IPS-20b (cell line): ENCODE measurements around the gene RNU6-9.

Experiments
- H3K27ac ChIP-seq: one replicate; pipeline ENCODE4 v1.5.1; 2013; ENCODE audit warnings: low read length
- H3K27me3 ChIP-seq: 2 replicates; pipeline ENCODE4 v1.6.1; 2013; ENCODE audit warnings: mild to moderate bottlenecking, low read length, inconsistent platforms; ENCODE audit not compliant: insufficient read depth
- H3K36me3 ChIP-seq: 2 replicates; pipeline ENCODE4 v1.6.1; 2013; ENCODE audit warnings: low read depth, mild to moderate bottlenecking, inconsistent platforms, low read length, moderate library complexity; ENCODE audit not compliant: insufficient read depth
- H3K4me1 ChIP-seq: 2 replicates; pipeline ENCODE4 v1.6.1; 2013; ENCODE audit warnings: mild to moderate bottlenecking, control low read depth, inconsistent platforms, low read length, moderate library complexity; ENCODE audit not compliant: insufficient read depth
- H3K4me3 ChIP-seq: 2 replicates; pipeline ENCODE4 v1.5.1; 2013; ENCODE audit warnings: mild to moderate bottlenecking, low read length, inconsistent platforms
- H3K9ac ChIP-seq: 2 replicates; pipeline ENCODE4 v1.6.1; 2013; ENCODE audit warnings: low read depth, mild to moderate bottlenecking, inconsistent platforms, low read length, moderate library complexity
- H3K9me3 ChIP-seq: 2 replicates; pipeline ENCODE4 v1.6.1; 2013; ENCODE audit warnings: mild to moderate bottlenecking, low read depth, low read length, inconsistent platforms; ENCODE audit not compliant: insufficient read depth

The RNU6-9 gene

DNA sequence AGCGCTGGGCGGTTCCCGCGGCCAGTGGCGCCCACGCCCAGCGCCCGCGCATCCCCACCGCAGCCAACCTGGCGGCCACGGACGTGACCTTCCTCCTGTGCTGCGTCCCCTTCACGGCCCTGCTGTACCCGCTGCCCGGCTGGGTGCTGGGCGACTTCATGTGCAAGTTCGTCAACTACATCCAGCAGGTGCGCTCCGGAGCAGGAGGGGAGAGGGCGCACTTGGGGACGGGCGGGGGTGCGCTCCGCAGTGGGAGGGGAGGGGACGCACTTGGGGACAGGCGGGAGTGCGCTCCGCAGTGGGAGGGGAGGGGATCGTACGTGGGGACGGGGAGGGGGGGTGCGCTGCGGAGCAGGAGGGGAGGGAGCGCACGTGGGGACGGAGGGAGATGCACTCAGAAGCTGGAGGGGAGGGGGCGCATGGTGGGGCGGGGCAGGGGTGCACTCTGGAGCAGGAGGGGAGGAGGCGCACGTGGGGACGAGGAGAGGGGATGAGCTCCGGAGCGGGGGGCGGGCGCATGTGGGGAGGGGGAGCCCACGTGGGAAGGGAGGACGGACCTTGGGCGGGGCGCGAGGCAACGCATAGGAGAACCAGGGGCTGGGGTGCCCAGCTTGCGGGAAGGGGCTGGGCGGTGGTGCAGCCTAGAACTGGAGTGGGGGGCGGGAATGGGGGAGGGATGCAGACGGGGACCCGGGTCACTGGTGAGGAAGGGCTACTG, 25.4 kb downstream of the RNU6-9 start:
- Histone ChIP-seq H3K9me3 (no peaks in the 10 kb centered on the region), H3K9ac (no peak overlapping the region), H3K27me3 (peaks cover 79% of the 10 kb centered on the region), H3K4me1 (no peaks in the 10 kb centered on the region), H3K27ac (no peak overlapping the region), H3K4me3 (peak overlapping the region; percentile 69; the same call in 1 of the 2 replicates), H3K36me3 (no peaks in the 10 kb centered on the region)

DNA sequence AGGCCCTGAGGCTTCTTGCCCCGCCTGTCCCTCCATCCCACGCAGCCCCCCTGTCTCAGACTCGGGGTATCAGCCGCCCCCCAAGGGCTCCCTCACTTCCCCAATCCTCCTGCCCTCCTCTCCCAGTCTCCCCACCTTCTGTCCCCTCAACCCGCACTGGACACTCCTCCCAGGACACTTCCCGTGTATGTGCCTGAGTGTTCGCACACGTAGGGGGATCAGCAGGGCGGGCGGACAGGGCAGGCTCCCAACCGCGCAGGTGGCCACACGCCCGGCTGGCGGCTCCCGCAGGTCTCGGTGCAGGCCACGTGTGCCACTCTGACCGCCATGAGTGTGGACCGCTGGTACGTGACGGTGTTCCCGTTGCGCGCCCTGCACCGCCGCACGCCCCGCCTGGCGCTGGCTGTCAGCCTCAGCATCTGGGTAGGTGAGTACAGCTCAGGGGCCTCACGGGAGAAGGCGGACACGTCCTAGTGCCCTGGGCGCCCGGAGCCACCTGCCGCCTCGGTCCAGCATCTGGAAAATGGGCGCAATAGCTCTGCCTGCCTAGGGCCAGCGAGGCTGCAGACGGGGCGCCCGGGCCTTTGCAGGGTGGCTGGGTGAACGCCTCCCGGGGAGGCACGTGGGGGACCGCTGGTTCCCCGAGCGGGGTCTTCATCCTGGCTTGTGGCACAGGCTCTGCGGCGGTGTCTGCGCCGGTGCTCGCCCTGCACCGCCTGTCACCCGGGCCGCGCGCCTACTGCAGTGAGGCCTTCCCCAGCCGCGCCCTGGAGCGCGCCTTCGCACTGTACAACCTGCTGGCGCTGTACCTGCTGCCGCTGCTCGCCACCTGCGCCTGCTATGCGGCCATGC, 26.1 kb downstream of the RNU6-9 start:
- Histone ChIP-seq H3K27ac (no peak overlapping the region), H3K9ac (no peak overlapping the region), H3K9me3 (no peaks in the 10 kb centered on the region), H3K27me3 (peaks cover 85% of the 10 kb centered on the region), H3K4me3 (no peak overlapping the region; the same call in 1 of the 2 replicates), H3K36me3 (no peaks in the 10 kb centered on the region), H3K4me1 (no peaks in the 10 kb centered on the region)

DNA sequence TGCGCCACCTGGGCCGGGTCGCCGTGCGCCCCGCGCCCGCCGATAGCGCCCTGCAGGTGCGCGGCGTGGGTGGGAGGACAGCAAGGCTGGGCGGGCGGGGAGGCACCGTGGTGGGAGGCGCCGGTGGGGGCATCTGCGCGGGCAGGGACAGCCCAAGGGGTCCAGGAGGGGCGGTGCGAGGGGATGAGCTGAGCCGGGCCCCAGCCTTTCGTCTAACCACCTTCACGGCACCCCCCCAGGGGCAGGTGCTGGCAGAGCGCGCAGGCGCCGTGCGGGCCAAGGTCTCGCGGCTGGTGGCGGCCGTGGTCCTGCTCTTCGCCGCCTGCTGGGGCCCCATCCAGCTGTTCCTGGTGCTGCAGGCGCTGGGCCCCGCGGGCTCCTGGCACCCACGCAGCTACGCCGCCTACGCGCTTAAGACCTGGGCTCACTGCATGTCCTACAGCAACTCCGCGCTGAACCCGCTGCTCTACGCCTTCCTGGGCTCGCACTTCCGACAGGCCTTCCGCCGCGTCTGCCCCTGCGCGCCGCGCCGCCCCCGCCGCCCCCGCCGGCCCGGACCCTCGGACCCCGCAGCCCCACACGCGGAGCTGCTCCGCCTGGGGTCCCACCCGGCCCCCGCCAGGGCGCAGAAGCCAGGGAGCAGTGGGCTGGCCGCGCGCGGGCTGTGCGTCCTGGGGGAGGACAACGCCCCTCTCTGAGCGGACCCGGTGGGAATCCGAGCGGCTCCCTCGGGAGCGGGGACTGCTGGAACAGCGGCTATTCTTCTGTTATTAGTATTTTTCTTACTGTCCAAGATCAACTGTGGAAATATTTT, 27.0 kb downstream of the RNU6-9 start:
- no peak overlapping the region for H3K9ac ChIP-seq
- no peaks in the 10 kb centered on the region for H3K36me3 ChIP-seq
- H3K4me3 ChIP-seq: no peak overlapping the region; the same call in 1 of the 2 replicates
- H3K27me3 ChIP-seq: peaks cover 83% of the 10 kb centered on the region
- H3K27ac ChIP-seq: no peak overlapping the region
- no peaks in the 10 kb centered on the region for H3K9me3 ChIP-seq
- no peaks in the 10 kb centered on the region for H3K4me1 ChIP-seq

DNA sequence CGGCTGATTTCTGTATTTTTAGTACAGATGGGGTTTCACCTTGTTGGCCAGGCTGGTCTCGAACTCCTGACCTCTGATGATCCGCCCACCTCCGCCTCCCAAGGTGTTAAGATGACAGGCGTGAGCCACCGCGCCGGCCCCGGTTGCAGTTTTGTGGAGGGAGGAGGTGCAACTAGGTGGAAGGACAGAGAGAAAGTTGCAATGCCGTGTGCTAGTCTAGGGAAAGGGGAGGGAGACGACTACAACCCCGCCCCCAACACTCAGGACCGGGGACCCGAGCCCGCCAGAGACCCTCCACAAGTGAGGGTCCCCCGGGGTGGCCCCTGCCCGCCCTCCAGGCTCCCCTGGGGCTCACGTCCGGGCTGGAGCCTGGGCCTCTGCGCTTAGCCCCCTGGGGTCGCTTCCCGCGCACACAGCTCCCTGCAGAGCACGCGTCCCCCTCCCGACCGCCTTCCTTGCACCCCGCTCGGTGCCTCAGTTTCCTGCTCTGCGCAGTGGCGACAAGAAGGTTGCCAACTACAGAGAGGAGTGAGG, 31.3 kb downstream of the RNU6-9 start:
- Histone ChIP-seq H3K9me3 (no peaks in the 10 kb centered on the region), H3K9ac (peak overlapping the region; percentile 58; the same call in 1 of the 2 replicates), H3K4me1 (no peaks in the 10 kb centered on the region), H3K4me3 (peak overlapping the region; percentile 82), H3K36me3 (no peaks in the 10 kb centered on the region), H3K27me3 (peaks cover 43% of the 10 kb centered on the region), H3K27ac (no peak overlapping the region)

DNA sequence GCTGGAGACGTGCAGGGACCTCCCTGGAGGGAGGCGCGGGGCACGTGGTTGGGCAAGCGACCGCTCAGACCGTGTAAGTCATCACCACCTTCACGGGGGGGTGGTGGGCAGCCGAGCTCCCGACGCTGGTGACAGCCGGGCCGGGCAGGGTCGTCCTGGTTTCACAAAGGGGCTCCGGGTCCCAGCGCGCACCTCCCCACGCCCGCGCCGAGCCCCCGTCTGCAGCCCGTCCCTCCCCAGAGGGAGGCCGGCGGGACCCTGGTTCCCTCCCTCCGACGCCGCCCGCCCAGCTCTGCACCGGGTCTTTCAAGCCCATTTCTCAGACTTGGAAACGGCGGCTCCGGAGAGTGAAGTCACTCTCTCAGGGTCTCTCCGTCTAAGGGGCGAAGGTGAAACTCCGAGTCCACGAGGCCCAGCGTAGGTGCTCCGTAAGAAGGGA, 31.8 kb downstream of the RNU6-9 start:
- H3K27ac ChIP-seq: no peak overlapping the region
- peaks cover 39% of the 10 kb centered on the region for H3K27me3 ChIP-seq
- H3K36me3 ChIP-seq: peaks cover 4% of the 10 kb centered on the region; the same call in 1 of the 2 replicates
- no peaks in the 10 kb centered on the region for H3K9me3 ChIP-seq
- H3K9ac ChIP-seq: peak overlapping the region; percentile 58; the same call in 1 of the 2 replicates
- H3K4me1 ChIP-seq: no peaks in the 10 kb centered on the region
- peak overlapping the region; percentile 82 for H3K4me3 ChIP-seq

DNA sequence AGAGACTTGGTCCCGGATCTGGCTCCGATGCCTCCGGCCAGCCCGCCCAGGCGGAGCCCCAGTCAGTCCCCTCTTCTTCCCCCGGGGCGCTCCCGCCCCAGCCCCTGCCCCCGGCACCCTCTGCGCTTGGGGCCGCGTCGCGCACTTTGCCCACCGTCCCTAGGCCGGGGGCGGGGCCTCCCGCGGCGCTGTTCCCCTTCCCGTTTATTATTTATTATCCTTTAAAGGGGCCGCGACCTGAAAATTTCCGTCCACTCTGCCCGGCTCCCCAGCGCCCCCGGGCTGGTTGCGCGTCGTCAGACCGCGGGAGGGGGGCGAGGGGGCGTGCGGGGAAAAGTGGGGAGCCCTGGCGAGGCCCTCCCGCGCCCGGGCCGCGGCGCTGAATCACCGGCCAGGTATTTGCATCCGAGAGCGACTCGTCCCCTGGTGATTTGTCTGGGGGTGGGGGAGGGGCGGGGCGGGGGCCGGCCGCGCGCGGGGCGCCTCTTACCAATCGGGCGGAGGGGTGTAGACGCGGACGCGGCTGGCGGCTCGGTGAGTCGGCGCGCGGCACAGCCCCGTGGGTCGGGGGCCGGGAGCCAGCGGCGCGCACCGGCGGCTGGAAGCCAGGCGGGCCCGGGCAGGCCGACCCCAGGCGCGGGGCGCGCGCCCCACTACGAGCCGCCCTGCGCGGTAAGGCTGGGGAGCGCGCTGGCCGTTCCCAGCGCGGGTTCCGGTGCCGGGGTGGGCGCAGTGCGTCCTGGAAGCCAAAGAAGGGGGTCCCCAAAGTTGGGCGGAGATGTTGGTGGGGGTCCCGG, 32.4 kb downstream of the RNU6-9 start, which contains the start of gene ARID3A:
Gene ARID3A (plus strand): TSS at position 510 of the 797 bp plus-strand sequence. CDS start 3,494 bp downstream, outside the sequence.
- Histone ChIP-seq H3K27ac (peak within 1 kb of the TSS; percentile 81), H3K4me3 (peak within 1 kb of the TSS; percentile 82), H3K27me3 (peaks cover 32% of the 10 kb centered on the region), H3K9ac (peak within 1 kb of the TSS; percentile 79; the same call in 1 of the 2 replicates), H3K9me3 (no peaks in the 10 kb centered on the region), H3K4me1 (no peaks in the 10 kb centered on the region), H3K36me3 (peaks cover 6% of the 10 kb centered on the region; the same call in 1 of the 2 replicates)

DNA sequence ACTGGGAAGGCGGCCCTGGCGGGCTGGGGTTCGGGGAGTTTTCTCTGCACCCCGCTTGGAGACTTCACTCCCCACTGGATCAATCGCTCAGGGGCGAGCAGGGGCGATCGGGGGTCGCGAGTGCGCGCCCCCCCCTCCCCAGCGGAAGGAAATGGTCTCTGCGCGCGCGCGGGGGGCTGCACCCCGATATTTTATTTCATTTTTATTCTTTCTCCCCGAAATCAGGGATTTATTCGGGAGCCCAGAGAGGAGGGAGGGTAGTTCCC, 33.0 kb downstream of the RNU6-9 start:
- peaks cover 27% of the 10 kb centered on the region for H3K27me3 ChIP-seq

DNA sequence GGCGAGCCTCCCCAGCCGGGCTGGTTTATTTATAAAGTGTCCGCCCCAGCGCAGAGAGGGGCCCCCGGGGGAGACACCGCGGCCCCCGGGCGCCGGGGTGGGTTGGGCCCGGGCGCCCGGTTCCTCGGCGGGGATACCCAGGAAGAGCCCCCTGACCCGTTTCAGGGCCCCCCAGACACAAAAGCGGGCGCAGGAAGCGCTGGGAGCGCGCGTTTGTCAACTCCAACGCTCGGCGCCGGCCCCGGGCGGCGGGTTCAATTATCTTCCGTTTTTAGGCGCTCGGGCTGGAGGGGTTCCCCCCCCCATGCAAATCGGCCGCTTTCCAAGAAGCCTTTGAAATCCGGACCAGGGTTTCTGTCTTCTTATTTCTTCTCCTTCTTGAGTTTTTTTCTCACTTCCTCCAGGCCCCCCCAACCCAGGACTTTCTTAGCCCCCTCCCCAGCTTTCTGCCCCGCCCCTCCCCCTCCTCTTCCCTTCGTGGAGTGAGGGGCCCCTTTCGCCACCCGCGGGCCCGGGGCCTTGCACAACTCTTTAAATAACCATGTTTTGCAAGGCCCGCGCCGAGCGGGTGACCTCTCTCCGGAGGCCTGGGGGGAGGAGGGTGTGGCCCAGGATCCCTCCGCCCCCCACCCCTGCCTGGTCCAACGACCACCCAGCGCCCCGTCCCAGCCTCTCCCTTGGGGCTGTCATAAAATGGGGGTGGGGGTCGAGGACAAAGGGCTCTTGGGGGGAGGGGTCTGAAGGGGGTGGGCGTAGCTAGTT, 33.5 kb downstream of the RNU6-9 start:
- H3K27me3 ChIP-seq: peaks cover 24% of the 10 kb centered on the region; the same call in 1 of the 2 replicates
- H3K9ac ChIP-seq: peak overlapping the region; percentile 79; the same call in 1 of the 2 replicates
- no peaks in the 10 kb centered on the region for H3K4me1 ChIP-seq
- H3K4me3 ChIP-seq: peak overlapping the region; percentile 82; the same call in 1 of the 2 replicates
- H3K36me3 ChIP-seq: peaks cover 10% of the 10 kb centered on the region; the same call in 1 of the 2 replicates
- peak overlapping the region; percentile 81 for H3K27ac ChIP-seq
- H3K9me3 ChIP-seq: no peaks in the 10 kb centered on the region

More for the DNA sequence above, 33.0 kb downstream of the RNU6-9 start:
- H3K4me3 ChIP-seq: peak overlapping the region; percentile 82
- peaks cover 10% of the 10 kb centered on the region; the same call in 1 of the 2 replicates for H3K36me3 ChIP-seq
- no peaks in the 10 kb centered on the region for H3K9me3 ChIP-seq
- peak overlapping the region; percentile 81 for H3K27ac ChIP-seq
- H3K4me1 ChIP-seq: no peaks in the 10 kb centered on the region
- H3K9ac ChIP-seq: peak overlapping the region; percentile 79; the same call in 1 of the 2 replicates

DNA sequence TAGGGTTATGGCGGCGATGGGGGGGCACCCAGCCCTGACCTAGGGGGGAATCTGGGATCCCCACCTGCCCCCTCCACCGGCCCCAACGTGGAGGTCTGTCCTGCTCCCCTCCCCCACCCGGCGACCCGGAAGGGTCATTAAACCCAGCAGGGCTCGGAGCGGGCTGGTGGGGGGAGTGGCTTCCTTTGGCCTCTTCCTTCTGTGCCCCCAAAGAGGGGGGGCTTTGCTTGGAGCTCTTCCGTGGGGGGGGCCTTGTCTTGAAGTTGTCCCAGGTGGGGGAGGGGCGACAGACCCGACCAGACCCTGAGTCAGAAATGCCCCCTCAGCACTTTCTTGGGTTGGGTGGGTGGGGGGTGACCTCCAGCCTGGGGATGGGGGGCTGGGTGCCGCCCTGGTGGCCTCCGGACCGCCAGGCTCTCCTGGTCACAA, 34.1 kb downstream of the RNU6-9 start:
- H3K27ac ChIP-seq: no peak overlapping the region

More for the DNA sequence above, 34.1 kb downstream of the RNU6-9 start:
- Histone ChIP-seq H3K9ac (peak overlapping the region; percentile 53; the same call in 1 of the 2 replicates), H3K36me3 (peaks cover 10% of the 10 kb centered on the region; the same call in 1 of the 2 replicates), H3K27me3 (peaks cover 18% of the 10 kb centered on the region; the same call in 1 of the 2 replicates), H3K4me1 (no peaks in the 10 kb centered on the region), H3K9me3 (no peaks in the 10 kb centered on the region), H3K4me3 (peak overlapping the region; percentile 82; the same call in 1 of the 2 replicates)
